22Rv1 (cell line): ENCODE measurements around the gene ADAMTS20.

Experiments used
- H3K27ac ChIP-seq: fragments of 450-650 bp; 2 replicates; pipeline ENCODE4 v1.5.1; 2017
- CTCF ChIP-seq: fragments of 450-650 bp; IDR thresholded peaks from 2 replicates; pipeline ENCODE4 v1.5.1; 2017; ENCODE audit warnings: mild to moderate bottlenecking
- ZFX ChIP-seq: fragments of 450-650 bp; IDR thresholded peaks from 2 replicates; pipeline ENCODE4 v1.6.1; 2017; ENCODE audit warnings: antibody characterized with exemption, borderline replicate concordance

Gene ADAMTS20

GRCh38 chr12:43551971-43552559 lies at the start of gene ADAMTS20:
TSS of gene ADAMTS20 (minus strand) at chr12:43552203. CDS start at chr12:43551921, 282 bp downstream.
- H3K27ac ChIP-seq, result no peak within 1 kb of the TSS
- no peak for TF ChIP-seq ZFX
- TF ChIP-seq CTCF, result no peak

- H3K27ac ChIP-seq, result no peak overlapping the region
- TF ChIP-seq ZFX, result no peak
- TF ChIP-seq CTCF, result no peak
Observed at GRCh38 chr12:43599708-43600107, 47.7 kb upstream of the ADAMTS20 start.

- TF ChIP-seq ZFX (no peak), CTCF (no peak)
- no peak overlapping the region for H3K27ac ChIP-seq
Observed at GRCh38 chr12:43599066-43599465, 47.1 kb upstream of the ADAMTS20 start.

GRCh38 chr12:43590307-43590706 lies 38.3 kb upstream of the ADAMTS20 start:
- H3K27ac ChIP-seq, result no peak overlapping the region
- TF ChIP-seq CTCF, result no peak
- no peak for TF ChIP-seq ZFX

GRCh38 chr12:43586646-43587245 lies 34.7 kb upstream of the ADAMTS20 start:
- no peak for TF ChIP-seq ZFX
- no peak for TF ChIP-seq CTCF
- H3K27ac ChIP-seq, result no peak overlapping the region

- TF ChIP-seq ZFX, result no peak
- TF ChIP-seq CTCF, result no peak
- H3K27ac ChIP-seq, result no peak overlapping the region
Observed at GRCh38 chr12:43585676-43586075, 33.7 kb upstream of the ADAMTS20 start.

GRCh38 chr12:43580601-43581000 lies 28.6 kb upstream of the ADAMTS20 start:
- TF ChIP-seq CTCF, result no peak
- no peak for TF ChIP-seq ZFX
- no peak overlapping the region for H3K27ac ChIP-seq
